Activated naive CD4-positive, alpha-beta T cell treated with anti-CD3 and anti-CD28 coated beads for 36 hours (primary cell): ENCODE measurements around the gene CCDC154. TPM values are rescaled to one million over a fixed set of nuclear protein-coding genes. Genes with fewer than 3 reads are reported as not detected.

ENCODE experiments used
- CTCF ChIA-PET: fragments of 350-600 bp; sonication (Branson Sonifier 250); formaldehyde crosslinking; loops from one replicate; lab custom pipeline; 2021; ENCODE audit warnings: antibody characterized with exemption; lab: Charles Lee
- DNase-seq: peaks from one replicate; pipeline ENCODE4 v3.0.0-alpha.2; 2020
- H3K27ac Mint-ChIP-seq: one replicate; pipeline ENCODE4 v1.8.0; 2021; ENCODE audit warnings: mild to moderate bottlenecking, mixed read lengths
- H3K27me3 Mint-ChIP-seq: one replicate; pipeline ENCODE4 v1.8.0; 2021; ENCODE audit warnings: low read depth, mixed read lengths
- H3K36me3 Mint-ChIP-seq: one replicate; pipeline ENCODE4 v1.8.0; 2021; ENCODE audit warnings: low read depth, mixed read lengths
- H3K4me1 Mint-ChIP-seq: one replicate; pipeline ENCODE4 v1.8.0; 2021; ENCODE audit warnings: low read depth, mixed read lengths
- H3K4me3 Mint-ChIP-seq: one replicate; pipeline ENCODE4 v1.8.0; 2021; ENCODE audit warnings: mild to moderate bottlenecking, moderate library complexity, mixed read lengths
- H3K9me3 Mint-ChIP-seq: one replicate; pipeline ENCODE4 v1.8.0; 2021; ENCODE audit warnings: mixed read lengths
- intact Hi-C: fragments of 100-400 bp; cut with micrococcal nuclease; formaldehyde crosslinking; loops from one replicate; pipeline ENCODE4 v1.15.1; 2023
- total RNA-seq, 2 experiments: library from RNA; stranded (reverse); gene quantifications; one replicate each; pipeline ENCODE4 v1.2.3, GENCODE V29; 2021

CCDC154 gene
- total RNA-seq, 2 experiments from 2014 or later: 0.74 to 1.8 TPM

GRCh38 chr16:1458977-1459341, 14.6 kb upstream of the CCDC154 start:
- Mint-ChIP-seq H3K9me3 (no peaks in the 10 kb centered on the region), H3K4me1 (peaks cover 10% of the 10 kb centered on the region), H3K4me3 (no peak overlapping the region), H3K36me3 (peaks cover 6% of the 10 kb centered on the region), H3K27me3 (no peaks in the 10 kb centered on the region), H3K27ac (no peak overlapping the region)
- no peak for DNase-seq
- intact Hi-C loops: no loop called here
- CTCF ChIA-PET: no interaction called here

GRCh38 chr16:1458336-1458976, 14.1 kb upstream of the CCDC154 start:
- no peak overlapping the region for H3K4me3 Mint-ChIP-seq
- H3K27me3 Mint-ChIP-seq: no peaks in the 10 kb centered on the region
- H3K4me1 Mint-ChIP-seq: peaks cover 10% of the 10 kb centered on the region
- peak; percentile 30 for DNase-seq
- H3K9me3 Mint-ChIP-seq: no peaks in the 10 kb centered on the region
- H3K27ac Mint-ChIP-seq: no peak overlapping the region
- peaks cover 6% of the 10 kb centered on the region for H3K36me3 Mint-ChIP-seq
- intact Hi-C loops: no loop called here
- CTCF ChIA-PET: no interaction called here

GRCh38 chr16:1457489-1458245, 13.3 kb upstream of the CCDC154 start:
- Mint-ChIP-seq H3K36me3 (peaks cover 6% of the 10 kb centered on the region), H3K27me3 (no peaks in the 10 kb centered on the region), H3K4me3 (no peak overlapping the region), H3K9me3 (no peaks in the 10 kb centered on the region), H3K27ac (no peak overlapping the region), H3K4me1 (peaks cover 10% of the 10 kb centered on the region)
- intact Hi-C loops: no loop called here
- CTCF ChIA-PET: no interaction called here
- no peak for DNase-seq

- H3K27ac Mint-ChIP-seq: no peak overlapping the region
- CTCF ChIA-PET: no interaction called here
- intact Hi-C loops: no loop called here
- no peak overlapping the region for H3K4me3 Mint-ChIP-seq
- H3K9me3 Mint-ChIP-seq: no peaks in the 10 kb centered on the region
- peaks cover 8% of the 10 kb centered on the region for H3K4me1 Mint-ChIP-seq
- no peak for DNase-seq
- H3K36me3 Mint-ChIP-seq: peaks cover 5% of the 10 kb centered on the region
- no peaks in the 10 kb centered on the region for H3K27me3 Mint-ChIP-seq
Observed at GRCh38 chr16:1456951-1457350, 12.6 kb upstream of the CCDC154 start.

GRCh38 chr16:1455190-1456171, 11.1 kb upstream of the CCDC154 start:
- H3K4me1 Mint-ChIP-seq: peaks cover 7% of the 10 kb centered on the region
- DNase-seq: no peak
- no peak overlapping the region for H3K27ac Mint-ChIP-seq
- H3K27me3 Mint-ChIP-seq: no peaks in the 10 kb centered on the region
- CTCF ChIA-PET: interaction anchor here (0.6 kb wide), 1 partner anchor 17 kb away, joined by 4 read pairs; no protein-coding TSS in a partner anchor
- peaks cover 4% of the 10 kb centered on the region for H3K36me3 Mint-ChIP-seq
- H3K9me3 Mint-ChIP-seq: no peaks in the 10 kb centered on the region
- intact Hi-C loops: no loop called here
- no peak overlapping the region for H3K4me3 Mint-ChIP-seq

- no peak overlapping the region for H3K4me3 Mint-ChIP-seq
- H3K27ac Mint-ChIP-seq: no peak overlapping the region
- H3K4me1 Mint-ChIP-seq: peaks cover 7% of the 10 kb centered on the region
- CTCF ChIA-PET: interaction anchor here (0.6 kb wide), 1 partner anchor 18 kb away, joined by 4 read pairs; no protein-coding TSS in a partner anchor
- peaks cover 7% of the 10 kb centered on the region for H3K36me3 Mint-ChIP-seq
- DNase-seq: no peak
- intact Hi-C loops: no loop called here
- no peaks in the 10 kb centered on the region for H3K9me3 Mint-ChIP-seq
- no peaks in the 10 kb centered on the region for H3K27me3 Mint-ChIP-seq
Observed at GRCh38 chr16:1454561-1454960, 10.2 kb upstream of the CCDC154 start.

GRCh38 chr16:1453316-1453715, 9.0 kb upstream of the CCDC154 start:
- no peak for DNase-seq
- intact Hi-C loops: no loop called here
- CTCF ChIA-PET: no interaction called here
- H3K4me3 Mint-ChIP-seq: no peak overlapping the region
- no peaks in the 10 kb centered on the region for H3K27me3 Mint-ChIP-seq
- peaks cover 3% of the 10 kb centered on the region for H3K4me1 Mint-ChIP-seq
- H3K27ac Mint-ChIP-seq: peak overlapping the region; percentile 30
- peaks cover 7% of the 10 kb centered on the region for H3K36me3 Mint-ChIP-seq
- no peaks in the 10 kb centered on the region for H3K9me3 Mint-ChIP-seq

GRCh38 chr16:1452530-1452929, 8.2 kb upstream of the CCDC154 start:
- Mint-ChIP-seq H3K9me3 (no peaks in the 10 kb centered on the region), H3K27ac (no peak overlapping the region), H3K27me3 (no peaks in the 10 kb centered on the region), H3K4me1 (peaks cover 3% of the 10 kb centered on the region), H3K4me3 (no peak overlapping the region), H3K36me3 (peaks cover 7% of the 10 kb centered on the region)
- DNase-seq: no peak
- intact Hi-C loops: no loop called here
- CTCF ChIA-PET: no interaction called here

- CTCF ChIA-PET: no interaction called here
- Mint-ChIP-seq H3K36me3 (peaks cover 7% of the 10 kb centered on the region), H3K27ac (no peak overlapping the region), H3K9me3 (no peaks in the 10 kb centered on the region), H3K27me3 (no peaks in the 10 kb centered on the region), H3K4me1 (peaks cover 3% of the 10 kb centered on the region), H3K4me3 (no peak overlapping the region)
- intact Hi-C loops: no loop called here
- DNase-seq: no peak
Observed at GRCh38 chr16:1451702-1452392, 7.5 kb upstream of the CCDC154 start.

GRCh38 chr16:1450841-1451240, 6.5 kb upstream of the CCDC154 start:
- DNase-seq: no peak

GRCh38 chr16:1450218-1450617, 5.9 kb upstream of the CCDC154 start:
- no peak for DNase-seq
- Mint-ChIP-seq H3K4me3 (no peak overlapping the region), H3K27ac (no peak overlapping the region), H3K36me3 (peaks cover 7% of the 10 kb centered on the region), H3K27me3 (no peaks in the 10 kb centered on the region), H3K9me3 (no peaks in the 10 kb centered on the region), H3K4me1 (peaks cover 3% of the 10 kb centered on the region)
- intact Hi-C loops: no loop called here
- CTCF ChIA-PET: no interaction called here

More at GRCh38 chr16:1450841-1451240, 6.5 kb upstream of the CCDC154 start:
- CTCF ChIA-PET: no interaction called here
- Mint-ChIP-seq H3K27ac (no peak overlapping the region), H3K27me3 (no peaks in the 10 kb centered on the region), H3K4me1 (peaks cover 3% of the 10 kb centered on the region), H3K4me3 (no peak overlapping the region), H3K9me3 (no peaks in the 10 kb centered on the region), H3K36me3 (peaks cover 7% of the 10 kb centered on the region)
- intact Hi-C loops: no loop called here
